Measurements from ENCODE around the gene RNF144B. TPM values are rescaled to one million over a fixed set of nuclear protein-coding genes. Genes with fewer than 3 reads are reported as not detected.

The RNF144B gene
- total RNA-seq, 4 donors from 2014 or later = 8.4 to 47.0 (median 31.9) TPM

- no peak for ATAC-seq
- H3K9me3 ChIP-seq = no peaks in the 10 kb centered on the region
- no peaks in the 10 kb centered on the region for H3K36me3 ChIP-seq
- no peak for DNase-seq
- peaks cover 3 to 6% of the 10 kb centered on the region in 2 donors for H3K4me1 ChIP-seq
- peak overlapping the region; percentile 69 to 86 (median 73) for H3K27ac ChIP-seq
- no peak for TF ChIP-seq CTCF (IDR thresholded peaks at IDR 0.05 in 4 of 5, conservative IDR thresholded peaks at IDR 0.05 in 1 of 5)
- TF ChIP-seq POLR2A (IDR thresholded peaks at IDR 0.05) = no peak
- intact Hi-C loops (cut with DNase I; ENCODE audit: low total_unique reads) = loop anchor here (5.0 kb wide), 2 partner anchors 162 to 242 kb away; partner anchors contain the start of gene DEK
- in situ Hi-C loops (cut with MboI; ENCODE audit: low sequenced_read_pairs in 4 of 4) = loop anchor here in 1 of 4 donors (5.0 kb wide), 1 partner anchor 167 kb away; no protein-coding TSS in a partner anchor
- no peaks in the 10 kb centered on the region for H3K27me3 ChIP-seq
- peak overlapping the region in 2 of 4 donors; percentile 37 to 57 for H3K4me3 ChIP-seq
Measured at GRCh38 chr6:18504232-18504596, 117.1 kb downstream of the RNF144B start.

- no peak overlapping the region for H3K27ac ChIP-seq
- no peak overlapping the region for H3K4me3 ChIP-seq
- in situ Hi-C loops (cut with MboI; ENCODE audit: low sequenced_read_pairs in 4 of 4) = loop anchor here in 2 of 4 donors (5.0 kb wide), 1 partner anchor 184 kb away; no protein-coding TSS in a partner anchor
Measured at GRCh38 chr6:18506382-18507017, 119.3 kb downstream of the RNF144B start.

DNA sequence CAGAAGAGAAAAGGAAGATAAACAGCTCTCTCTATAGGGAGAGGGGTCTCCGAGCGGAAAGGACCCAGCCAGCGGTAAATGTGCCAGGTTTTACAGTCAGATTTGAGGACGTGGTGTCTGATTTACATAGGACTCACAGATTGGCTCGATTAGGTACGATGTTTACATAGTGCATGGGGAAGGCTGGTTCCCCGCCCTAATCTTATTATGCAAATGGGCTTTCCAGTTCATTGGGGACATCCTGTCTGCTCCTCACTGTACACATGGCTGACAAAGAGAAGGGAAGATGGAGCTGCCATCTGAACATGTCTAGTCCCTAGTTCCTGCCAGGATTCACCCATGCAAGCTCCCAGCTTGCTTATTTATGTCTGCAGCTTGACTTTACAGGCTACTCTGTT lies 119.9 kb downstream of the RNF144B start:
- intact Hi-C loops (cut with DNase I; ENCODE audit: low total_unique reads) = no loop called here
- no peaks in the 10 kb centered on the region for H3K9me3 ChIP-seq
- DNase-seq = no peak
- ATAC-seq = no peak
- no peak overlapping the region for H3K4me3 ChIP-seq
- no peaks in the 10 kb centered on the region for H3K27me3 ChIP-seq
- no peak overlapping the region for H3K27ac ChIP-seq
- H3K36me3 ChIP-seq = no peaks in the 10 kb centered on the region
- in situ Hi-C loops (cut with MboI; ENCODE audit: low sequenced_read_pairs in 4 of 4) = loop anchor here in 2 of 4 donors (5.0 kb wide), 1 partner anchor 185 kb away; no protein-coding TSS in a partner anchor
- peaks cover 3 to 6% of the 10 kb centered on the region in 2 donors for H3K4me1 ChIP-seq
- TF ChIP-seq POLR2A (IDR thresholded peaks at IDR 0.05) = no peak
- TF ChIP-seq CTCF (IDR thresholded peaks at IDR 0.05 in 4 of 5, conservative IDR thresholded peaks at IDR 0.05 in 1 of 5) = no peak

More at GRCh38 chr6:18506382-18507017, 119.3 kb downstream of the RNF144B start:
- DNase-seq = no peak
- no peak for ATAC-seq
- H3K36me3 ChIP-seq = no peaks in the 10 kb centered on the region
- intact Hi-C loops (cut with DNase I; ENCODE audit: low total_unique reads) = no loop called here
- TF ChIP-seq CTCF (IDR thresholded peaks at IDR 0.05 in 4 of 5, conservative IDR thresholded peaks at IDR 0.05 in 1 of 5) (no peak), POLR2A (IDR thresholded peaks at IDR 0.05) (no peak)
- no peaks in the 10 kb centered on the region for H3K27me3 ChIP-seq
- H3K4me1 ChIP-seq = peaks cover 3 to 6% of the 10 kb centered on the region in 2 donors
- no peaks in the 10 kb centered on the region for H3K9me3 ChIP-seq

- in situ Hi-C loops (cut with MboI; ENCODE audit: low sequenced_read_pairs in 4 of 4) = loop anchor here in 2 of 4 donors (5.0 kb wide), 1 partner anchor 185 kb away; no protein-coding TSS in a partner anchor
- Histone ChIP-seq H3K4me3 (no peak overlapping the region), H3K9me3 (no peaks in the 10 kb centered on the region), H3K27me3 (no peaks in the 10 kb centered on the region), H3K27ac (no peak overlapping the region), H3K4me1 (peaks cover 3 to 6% of the 10 kb centered on the region in 2 donors), H3K36me3 (no peaks in the 10 kb centered on the region)
- no peak for ATAC-seq
- no peak for TF ChIP-seq CTCF (IDR thresholded peaks at IDR 0.05 in 4 of 5, conservative IDR thresholded peaks at IDR 0.05 in 1 of 5)
- no peak for TF ChIP-seq POLR2A (IDR thresholded peaks at IDR 0.05)
- intact Hi-C loops (cut with DNase I; ENCODE audit: low total_unique reads) = no loop called here
- DNase-seq = no peak
Measured at GRCh38 chr6:18507561-18507960, 120.4 kb downstream of the RNF144B start.
